GM19238 (cell line): Measurements from ENCODE around the gene UBE2R2.

Source experiments
- DNase-seq: peaks from one replicate; pipeline ENCODE4 v3.0.0; 2011; ENCODE audit warnings: low spot score; ENCODE audit not compliant: insufficient read length

Gene UBE2R2

DNA sequence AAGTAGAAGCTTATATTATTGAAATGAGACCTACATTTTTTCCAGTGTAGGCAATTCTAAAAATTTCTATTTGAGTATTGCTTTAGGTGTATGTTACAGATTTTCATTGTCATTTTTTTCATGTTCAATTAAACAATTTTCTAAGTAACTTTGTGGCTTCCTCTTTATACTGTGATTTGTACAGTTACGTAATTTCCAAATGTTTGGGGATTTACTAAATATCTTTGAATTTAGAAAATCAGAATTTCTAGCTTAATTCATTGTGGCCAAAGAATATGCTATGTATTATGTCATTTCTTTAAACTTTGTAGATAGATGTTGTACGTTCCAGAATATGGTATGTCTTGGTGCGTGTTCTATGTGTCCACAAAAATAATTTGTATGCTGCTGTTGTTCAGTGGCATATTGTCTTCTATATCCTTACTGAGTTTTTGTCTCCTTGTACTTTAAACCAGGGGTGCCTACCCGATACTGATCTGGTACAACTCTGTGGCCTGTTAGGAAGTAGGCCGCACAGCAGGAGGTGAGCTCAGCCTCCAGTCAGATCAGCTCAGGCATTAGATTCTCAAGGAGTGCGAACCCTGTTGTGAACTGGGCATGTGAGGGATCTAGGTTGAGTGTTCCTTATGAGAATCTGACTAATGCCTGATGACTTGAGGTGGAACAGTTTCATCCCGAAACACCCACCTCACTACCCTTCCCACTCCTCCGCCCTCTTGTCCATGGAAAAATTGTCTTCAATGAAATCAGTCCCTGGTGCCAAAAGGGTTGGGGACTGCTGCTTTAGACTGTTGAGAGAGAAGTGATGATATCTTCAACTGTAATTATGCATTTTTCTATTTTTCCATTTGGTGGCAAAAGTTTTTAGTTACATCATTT lies 63.5 kb downstream of the UBE2R2 start:
- DNase-seq: no peak

DNA sequence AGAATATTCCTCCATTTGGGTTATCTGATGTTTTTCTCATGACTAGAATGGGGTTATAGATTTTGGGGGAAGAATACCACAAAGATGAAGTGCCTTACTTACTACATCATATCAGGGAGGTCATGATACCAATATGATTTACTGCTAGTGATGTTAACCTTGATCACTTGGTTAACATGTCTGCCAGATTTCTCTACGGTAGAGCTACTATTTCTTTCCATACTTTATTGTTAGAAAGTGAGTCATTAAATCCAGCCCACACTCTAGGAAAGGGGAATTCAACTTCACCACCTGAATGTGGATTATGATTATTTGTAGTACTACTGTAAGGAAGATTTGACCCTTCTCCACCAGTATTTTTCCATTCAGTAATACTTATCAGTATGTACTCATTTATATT lies 64.7 kb downstream of the UBE2R2 start:
- DNase-seq: no peak

DNA sequence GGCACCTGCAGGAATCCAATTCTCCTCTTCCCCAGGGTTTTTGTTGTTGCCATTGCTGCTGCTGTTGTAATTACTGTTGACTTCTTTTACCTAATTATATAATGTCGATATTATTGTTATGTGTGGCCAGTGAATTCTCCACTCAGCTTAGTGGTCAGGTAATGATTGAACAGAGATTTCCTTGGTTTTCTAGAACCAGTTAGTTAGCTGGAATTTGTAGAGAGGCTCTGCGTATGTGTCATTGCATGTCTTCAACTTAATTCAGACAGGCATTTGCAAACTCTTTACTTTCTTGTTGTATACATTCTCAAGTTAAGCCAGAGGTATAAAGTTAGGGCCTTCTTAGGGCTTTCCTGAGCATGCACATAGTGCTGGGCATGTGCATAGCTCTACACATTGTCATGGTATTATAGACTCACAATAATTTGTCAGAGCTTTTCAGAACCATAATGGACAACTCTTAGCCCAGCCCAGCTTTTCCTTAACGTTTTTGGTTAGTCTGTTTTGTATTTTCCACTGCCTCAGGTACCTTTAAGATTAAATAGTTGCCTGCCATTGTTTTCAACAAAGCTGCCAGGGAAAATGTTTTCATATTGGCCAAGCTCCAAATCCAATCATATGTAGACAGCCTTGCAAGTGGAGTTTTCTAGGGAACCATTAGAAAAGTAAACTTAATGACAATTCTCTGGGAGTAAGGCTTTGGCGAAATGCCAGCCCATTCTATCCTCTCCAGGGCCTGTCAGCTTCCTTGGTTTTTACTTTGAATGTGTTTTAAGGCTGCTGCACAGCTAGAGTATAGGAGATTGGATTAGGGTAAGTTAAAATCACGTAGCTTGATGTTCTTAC lies 68.1 kb downstream of the UBE2R2 start:
- no peak for DNase-seq

DNA sequence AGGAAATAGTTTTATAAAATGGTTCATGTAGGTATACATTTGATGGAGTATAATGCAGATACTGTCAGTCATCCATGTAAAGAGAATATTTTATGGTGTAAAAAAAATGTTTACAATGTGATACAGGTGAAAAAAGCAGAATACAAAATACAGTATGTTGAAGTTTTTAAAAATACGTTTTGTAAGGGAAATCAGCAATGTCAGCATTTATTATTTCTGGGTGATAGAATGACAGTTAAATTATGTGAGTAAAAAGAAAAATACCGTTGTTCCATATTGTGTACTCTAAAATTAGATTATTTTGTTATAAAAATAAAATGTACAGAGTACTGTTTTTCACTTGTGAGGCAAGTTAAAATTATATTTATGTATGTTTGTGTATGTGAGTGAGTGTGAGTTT lies 69.0 kb downstream of the UBE2R2 start:
- no peak for DNase-seq

DNA sequence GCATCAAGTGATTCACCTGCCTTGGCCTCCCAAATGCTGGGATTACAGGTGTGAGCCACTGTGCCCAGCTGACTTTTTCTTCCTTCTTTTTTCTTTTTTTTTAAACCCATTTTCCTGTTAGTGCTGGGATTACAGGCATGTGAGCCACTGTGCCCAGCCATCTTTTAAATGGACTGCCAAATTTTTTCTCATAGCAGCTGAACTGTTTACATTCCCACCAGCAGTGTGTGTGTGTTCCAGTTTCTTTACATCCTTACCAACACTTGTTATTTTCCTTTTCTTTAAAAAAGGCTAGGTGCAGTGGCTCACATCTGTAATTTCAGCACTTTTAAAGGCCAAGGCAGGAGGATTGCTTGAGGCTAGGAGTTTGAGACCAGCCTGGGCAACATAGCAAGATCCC lies 76.9 kb downstream of the UBE2R2 start:
- no peak for DNase-seq

DNA sequence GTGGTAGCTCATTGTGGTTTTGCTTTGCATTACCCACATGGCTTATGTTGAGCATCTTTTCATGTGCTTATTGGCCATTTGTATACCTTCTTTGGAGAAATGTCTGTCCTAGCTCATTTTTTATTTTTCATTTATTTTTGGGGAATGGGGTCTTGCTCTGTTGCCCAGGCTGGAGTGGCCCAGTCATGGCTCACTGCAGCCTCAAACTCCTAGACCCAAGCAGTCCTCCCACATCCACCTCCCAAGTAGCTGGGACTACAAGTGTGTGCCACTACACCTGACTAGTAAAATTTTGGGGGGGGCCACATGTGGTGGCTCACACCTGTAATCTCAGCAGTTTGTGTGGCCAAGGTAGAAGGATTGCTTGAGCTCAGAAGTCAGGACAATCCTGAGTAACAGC lies 77.4 kb downstream of the UBE2R2 start:
- DNase-seq: no peak

DNA sequence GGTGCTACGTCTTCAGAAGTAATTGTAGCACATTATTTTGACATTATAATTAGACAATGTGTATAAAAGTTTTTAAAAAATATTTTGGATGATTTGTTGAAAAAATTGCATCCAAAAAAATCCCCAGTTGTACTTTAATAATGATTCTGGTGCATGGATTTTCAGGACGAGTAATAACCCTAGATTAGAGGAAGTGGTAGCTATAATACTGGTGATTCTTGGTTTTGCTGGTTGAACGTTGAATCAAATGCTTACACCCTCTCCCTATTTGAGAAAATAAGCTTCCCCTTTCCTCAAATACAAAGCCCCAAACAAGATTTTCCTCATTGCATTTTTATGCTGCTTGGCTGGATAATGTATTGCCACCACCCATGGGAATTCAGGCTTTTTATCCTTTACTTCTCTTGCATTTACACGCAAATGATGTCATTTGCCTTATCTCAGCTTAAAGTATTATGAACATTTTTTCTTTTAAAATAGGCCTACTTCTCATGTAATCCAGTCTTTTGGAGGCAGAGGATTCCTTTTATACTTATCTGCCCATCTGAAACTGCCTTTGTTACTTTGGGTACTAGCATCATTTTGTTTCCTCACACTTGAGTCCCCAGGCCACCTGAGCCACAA lies 86.3 kb downstream of the UBE2R2 start:
- DNase-seq: no peak

DNA sequence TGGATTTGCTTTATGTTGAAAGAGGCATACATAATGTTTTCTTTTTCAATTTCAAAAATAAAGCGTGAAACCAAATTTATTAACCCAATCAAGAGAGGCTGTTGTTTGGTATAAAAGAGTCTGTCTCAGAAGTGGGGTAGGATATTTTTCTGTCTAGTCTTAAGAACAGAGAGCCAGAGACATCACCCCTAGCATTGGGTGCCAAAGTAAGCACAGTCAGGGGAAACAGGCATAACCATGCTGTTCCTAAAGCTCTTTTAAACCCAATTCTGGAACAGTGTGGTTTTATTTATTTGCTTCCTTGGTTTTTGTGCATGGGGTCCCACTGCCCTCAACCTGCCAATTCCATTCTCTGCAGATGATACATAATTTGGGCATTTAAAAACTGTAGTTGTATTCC lies 88.2 kb downstream of the UBE2R2 start:
- DNase-seq: no peak

DNA sequence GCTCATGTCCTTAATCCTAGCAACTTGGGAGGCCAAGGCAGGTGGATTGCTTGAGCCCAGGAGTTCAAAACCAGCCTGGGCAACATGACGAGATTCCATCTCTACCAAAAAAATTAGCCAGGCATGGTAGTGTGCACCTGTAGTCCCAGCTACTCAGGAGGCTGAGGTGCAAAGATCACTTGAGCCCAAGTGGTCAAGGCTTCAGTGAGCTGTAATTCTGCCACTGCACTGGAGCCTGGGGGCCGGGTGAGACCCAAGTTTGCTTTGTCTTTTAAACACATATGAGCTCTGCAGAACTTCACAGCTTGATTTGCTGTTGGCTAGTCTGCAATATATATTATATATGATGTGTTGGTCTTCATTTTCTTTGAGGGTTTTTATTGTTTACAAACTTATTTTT lies 89.8 kb downstream of the UBE2R2 start:
- DNase-seq: no peak

DNA sequence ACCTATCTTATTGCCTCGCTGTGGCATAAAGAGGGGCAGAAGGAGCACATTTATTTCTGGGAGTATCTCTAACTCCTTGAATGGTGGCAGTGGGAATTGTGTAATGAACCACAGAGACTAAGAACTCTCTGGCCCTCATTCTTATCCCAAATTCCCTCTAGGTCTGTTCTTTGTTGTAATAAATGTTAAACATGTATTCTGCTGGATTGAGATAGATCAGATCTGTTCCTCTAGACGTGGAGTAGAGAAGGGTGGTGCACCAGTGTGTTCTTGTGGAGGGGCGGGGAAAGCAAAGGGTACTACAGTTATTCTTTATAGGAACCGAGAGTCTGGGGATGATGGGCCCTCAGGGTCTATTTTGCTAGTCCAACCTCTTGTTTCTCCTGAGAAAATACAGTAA lies 90.4 kb downstream of the UBE2R2 start:
- no peak for DNase-seq

DNA sequence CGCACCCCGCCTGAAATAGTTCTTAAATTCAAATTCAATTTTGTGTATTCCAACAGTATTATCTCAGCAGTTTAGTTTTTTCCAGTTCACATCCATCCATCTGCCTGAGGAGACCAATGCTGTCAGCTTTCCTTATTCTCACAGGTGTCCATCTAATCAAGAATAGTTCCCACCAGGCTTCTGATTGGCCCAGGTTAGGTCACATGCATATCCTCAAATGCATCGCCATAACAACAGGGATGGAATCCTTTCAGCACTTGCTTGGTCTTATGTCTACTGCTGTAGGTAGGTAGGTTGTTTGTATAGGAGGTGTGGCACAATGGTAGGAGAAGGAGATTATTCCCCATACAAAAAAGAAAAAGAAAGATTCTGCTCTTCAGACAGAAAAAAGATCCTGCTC lies 91.2 kb downstream of the UBE2R2 start:
- no peak for DNase-seq

DNA sequence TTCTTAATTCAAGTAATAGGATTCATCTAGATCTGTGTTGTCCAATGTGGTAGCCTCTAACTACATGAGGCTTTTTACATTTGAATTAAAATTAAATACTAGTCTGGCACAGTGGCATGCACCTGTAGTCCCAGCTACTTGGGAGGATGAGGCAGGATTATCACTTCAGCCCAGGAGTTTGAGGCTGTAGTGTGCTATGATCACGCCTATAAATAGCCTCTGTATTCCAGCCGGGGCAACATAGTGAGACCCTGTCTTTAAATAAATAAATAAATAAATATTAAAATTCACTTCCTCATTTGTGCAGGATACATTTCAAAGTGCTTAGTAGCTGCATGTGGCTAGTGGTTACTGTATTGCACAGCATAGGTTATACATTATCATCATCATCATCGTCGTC lies 91.8 kb downstream of the UBE2R2 start:
- DNase-seq: no peak

DNA sequence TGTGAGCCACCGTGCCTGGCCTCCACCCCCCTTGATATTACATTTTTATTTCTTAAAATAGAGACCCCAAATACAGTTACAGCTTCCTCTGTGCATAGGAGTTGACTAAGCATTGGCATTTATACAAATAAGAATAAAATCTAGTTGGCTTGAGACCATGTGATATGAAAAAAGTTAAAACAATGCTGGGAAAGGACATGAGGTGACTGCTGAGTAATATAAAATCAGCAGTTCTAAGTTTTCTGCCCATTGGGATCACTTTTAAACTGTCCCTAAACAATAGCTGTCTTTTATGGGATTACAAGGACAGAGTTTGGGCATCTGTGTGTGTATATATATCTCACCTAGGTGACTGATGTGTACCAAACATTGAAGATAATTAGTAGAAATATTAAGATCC lies 96.6 kb downstream of the UBE2R2 start:
- no peak for DNase-seq

DNA sequence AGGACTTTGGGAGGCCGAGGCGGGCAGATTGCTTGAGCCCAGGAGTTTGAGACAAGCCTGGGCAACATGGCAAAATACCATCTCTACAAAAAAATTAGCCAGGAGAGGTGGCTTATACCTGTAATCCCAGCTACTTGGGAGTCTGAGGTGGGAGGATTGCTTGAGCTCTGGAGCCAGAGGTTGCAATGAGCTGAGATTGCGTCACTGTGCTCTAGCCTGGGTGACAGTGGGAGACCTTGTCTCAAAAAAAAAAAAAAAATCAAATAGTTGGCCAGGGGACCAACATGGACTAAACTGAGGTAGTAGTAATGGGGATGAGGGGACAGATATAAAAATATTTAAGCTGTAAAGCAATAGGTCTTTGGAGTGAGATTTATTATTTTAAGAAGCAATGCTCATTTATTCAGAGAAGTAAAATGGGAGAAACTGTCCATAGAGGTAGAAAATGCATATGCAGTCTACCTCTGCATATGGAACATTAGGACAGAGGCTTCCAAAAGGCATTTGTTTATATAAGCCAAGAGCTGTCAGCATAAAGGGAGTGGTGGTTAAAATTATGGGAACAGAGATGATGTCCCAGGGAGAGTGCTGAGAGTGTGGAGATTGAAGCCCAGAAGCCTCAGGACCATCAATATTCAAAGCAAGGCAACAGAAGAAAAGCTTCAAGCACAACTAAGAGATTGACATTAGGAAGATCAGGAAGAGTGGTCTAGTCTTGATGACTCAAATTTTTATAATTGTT lies 98.1 kb downstream of the UBE2R2 start:
- no peak for DNase-seq

DNA sequence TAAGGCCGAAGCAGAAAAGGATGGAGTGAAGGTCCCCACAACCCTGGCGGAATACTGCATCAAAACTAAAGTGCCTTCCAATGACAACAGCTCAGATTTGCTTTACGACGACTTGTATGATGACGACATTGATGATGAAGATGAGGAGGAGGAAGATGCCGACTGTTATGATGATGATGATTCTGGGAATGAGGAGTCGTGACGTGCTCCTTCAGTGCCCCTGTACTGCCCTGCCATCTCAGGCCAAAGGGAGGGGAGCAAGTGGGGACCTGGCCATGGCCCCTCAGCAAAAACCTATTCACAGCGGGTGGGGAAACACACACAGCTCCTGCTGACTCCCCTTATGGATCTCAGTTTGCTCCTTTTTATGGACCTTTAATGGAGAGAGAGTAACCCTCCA lies 100.1 kb downstream of the UBE2R2 start:
- DNase-seq: no peak

DNA sequence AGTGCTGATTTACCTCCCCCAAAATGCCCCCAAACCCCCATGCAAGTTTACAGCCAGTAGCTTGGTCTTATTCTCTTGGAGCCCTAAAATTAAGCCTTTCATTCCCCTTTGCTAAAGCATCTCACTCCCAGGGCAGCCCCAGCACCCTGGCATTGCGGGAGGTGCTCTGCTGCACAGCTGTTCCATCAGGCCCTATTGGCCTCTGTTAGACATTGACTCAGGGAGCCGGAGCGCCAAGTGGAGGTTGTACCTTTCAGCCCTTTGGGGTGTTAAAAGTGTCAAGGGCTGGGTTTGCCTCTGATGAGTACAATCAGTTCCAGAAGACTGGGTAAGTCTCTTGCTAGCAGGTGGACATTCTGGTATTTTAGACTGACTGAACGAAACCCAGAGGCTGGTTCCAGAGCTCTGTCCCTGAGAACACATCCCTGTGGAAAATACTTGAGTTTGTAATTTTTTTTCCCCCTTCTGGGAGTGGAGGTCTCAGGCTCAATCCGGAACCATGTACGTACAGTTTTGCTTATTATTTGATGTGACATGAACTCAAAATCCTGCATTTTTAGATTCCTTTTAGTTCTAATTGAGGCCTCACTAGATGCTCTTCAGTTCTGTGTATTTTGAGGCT lies 102.4 kb downstream of the UBE2R2 start:
- no peak for DNase-seq

DNA sequence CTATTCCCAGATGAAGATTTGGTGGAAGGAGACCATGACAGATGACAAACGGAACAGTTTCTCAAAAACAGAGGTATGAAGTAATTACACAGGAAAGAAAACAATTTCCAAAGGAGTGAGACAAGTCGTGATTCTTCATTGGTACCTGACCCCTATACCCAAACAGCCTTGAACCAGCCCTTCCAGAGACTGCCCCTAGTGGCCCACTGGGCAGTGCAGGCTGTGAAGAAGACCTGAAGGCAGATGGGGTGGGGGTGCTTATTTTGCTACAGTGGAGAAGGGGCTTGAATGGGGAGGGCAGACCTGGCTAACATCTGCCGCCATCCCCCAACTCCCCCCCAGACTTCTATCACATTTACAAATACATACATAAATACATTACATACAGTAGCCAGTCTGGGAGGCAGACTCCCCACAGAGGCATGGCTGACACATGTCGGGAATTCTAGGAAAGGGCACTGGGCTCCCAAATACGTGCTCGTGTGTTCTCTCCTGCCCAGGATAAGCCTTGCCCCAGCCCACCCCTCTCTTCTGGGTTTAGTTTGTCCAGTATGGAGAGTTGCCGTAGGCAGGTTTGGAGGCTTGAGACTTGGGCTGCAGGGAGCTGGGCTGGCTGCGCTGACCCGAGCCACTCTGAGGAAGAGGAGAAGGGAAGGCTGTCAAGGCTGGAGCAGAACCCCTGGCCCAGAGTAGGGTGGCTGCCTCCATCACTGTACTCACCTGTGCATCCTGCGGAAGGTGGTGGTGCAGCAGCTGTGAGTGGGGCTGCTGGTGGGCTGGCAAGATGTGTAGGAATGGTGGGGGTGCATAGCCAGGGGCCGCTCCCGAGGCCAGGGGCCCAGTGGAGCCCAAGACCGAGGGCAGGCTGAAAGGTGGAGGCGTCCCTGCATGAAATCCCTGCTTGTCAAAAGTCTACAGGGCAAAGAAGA lies 105.3 kb downstream of the UBE2R2 start:
- DNase-seq: no peak

DNA sequence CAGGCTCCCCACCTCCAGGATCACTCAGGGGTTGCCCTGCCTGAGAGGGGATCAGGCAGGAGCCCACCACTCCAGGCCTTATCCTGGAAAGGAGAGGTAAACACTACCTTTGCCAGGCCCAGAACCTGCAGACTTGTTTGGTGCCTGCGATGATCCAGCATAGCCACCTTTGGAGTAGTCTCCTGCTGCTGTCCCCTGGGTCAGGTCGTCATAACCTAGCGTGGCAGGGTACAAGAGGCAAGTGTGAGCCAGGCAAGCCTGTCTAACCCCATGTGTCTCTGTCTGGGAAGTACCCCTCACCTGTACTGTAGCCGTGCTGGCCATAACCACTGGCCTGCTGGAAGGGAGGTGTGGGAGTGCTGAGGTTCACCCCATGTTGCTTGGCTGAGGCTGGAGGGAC lies 106.1 kb downstream of the UBE2R2 start:
- DNase-seq: no peak

DNA sequence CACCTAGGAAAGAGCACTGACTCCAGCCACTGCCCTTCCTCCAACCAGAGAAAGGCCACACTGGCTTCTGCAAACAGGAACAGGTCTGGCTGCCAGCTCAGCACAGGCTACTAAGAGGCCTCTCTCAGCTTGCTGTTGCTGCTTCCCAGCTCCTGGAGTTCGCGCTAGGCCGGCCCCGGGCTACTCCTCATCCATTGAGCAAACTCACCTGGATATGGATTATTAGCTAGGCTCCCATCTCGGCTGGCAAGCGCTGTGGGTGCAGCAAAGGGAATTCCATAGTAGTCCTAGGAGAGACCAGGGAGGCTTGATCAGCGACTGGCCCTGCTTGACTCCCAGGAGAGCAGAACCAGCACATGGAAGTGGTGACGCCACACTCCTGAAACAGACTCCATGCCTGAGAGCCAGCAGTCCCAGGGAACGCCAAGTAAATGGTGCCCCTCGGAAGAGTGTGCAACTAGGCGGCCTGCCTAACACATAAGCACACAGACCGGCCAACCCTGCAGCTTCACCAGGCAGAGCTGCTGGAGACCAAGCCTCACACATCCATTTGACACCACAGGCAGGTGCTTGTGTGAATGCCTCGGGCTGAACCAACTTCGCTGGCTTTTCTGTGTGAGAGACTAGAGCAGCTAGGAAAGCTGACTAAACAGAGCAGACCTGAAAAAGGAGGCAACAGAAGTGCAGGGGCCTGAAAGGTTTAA lies 107.2 kb downstream of the UBE2R2 start:
- no peak for DNase-seq
